ENCODE results near the gene STAG3. TPM values are rescaled to one million over a fixed set of nuclear protein-coding genes. Genes with fewer than 3 reads are reported as not detected.

STAG3 gene
- total and polyA plus RNA-seq, 2 of the 4 experiments (the other 2 are of a cell fraction): 0.36 to 0.65 TPM

DNA sequence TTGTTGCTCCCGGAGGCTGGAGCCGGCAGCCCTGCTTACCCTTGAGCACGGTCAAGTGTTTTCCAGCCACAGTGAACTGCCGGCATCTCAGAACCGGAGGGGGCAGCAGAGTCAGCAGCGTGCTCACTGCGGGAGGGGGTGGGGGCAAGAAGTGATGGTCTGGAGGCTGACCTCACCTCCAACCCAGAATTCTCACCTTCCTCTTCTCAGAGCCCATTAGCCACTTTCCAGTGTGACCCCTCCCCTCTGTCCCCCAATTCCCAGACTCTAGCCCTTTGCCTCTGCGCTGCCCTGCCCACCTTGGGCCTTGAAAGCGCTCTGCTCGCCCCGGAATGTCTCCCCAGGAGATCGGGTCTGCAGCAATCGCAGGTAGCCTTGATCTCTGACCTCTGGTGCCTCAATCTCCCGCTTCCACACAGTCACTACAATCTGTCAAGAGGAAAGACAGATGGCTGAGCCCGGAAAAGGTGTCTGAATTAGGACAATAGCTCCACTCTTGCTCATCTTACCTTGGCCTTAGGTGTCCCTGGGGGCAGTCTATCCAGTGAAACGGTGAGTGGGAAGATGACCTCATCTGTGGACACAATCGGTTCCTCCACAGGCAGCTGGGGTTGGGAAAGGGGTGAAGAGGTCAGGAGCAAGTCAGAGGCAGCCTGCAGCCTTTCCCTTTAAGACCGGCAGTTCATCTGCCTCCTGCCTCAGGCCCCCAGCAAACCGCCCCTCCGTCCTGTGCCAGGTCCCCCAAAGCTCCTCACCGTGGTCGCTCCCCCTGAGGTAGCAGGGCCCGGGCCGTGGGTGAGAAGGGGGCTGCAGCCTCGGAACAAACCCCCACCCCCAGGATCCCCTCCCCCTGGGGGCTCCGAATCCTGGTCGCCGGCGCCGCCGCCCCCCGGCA, 20.1 kb upstream of the STAG3 start (continued):
- TF ChIP-seq FOS (IDR thresholded peaks at IDR 0.05; ENCODE audit: low read depth, low read length) (no peak), MAFK (IDR thresholded peaks at IDR 0.05; ENCODE audit: low read depth, low read length) (no peak), NFE2L2 (IDR thresholded peaks at IDR 0.05; ENCODE audit: low read depth, low read length) (no peak)

All from IMR-90 (cell line).